Gastroesophageal sphincter (tissue), 4 donors: Measurements from ENCODE around the gene PLEKHA7. TPM values are rescaled to one million over a fixed set of nuclear protein-coding genes. Genes with fewer than 3 reads are reported as not detected.

ENCODE experiments used
- ATAC-seq: fragments of 150-250 bp; one replicate; pipeline ENCODE4 v1.9.1; 2016; ENCODE audit warnings: mild to moderate bottlenecking, moderate library complexity
- H3K27ac ChIP-seq, 4 donors: fragments of 200-600 bp; sonication (generic) in 3 of 4; 1 replicate in 3 of 4; 2 replicates in 1 of 4; pipeline ENCODE4 v1.5.1; 2016 to 2019
- H3K27me3 ChIP-seq: fragments of 200-600 bp; sonication (generic); one replicate; pipeline ENCODE4 v1.5.1; 2019
- H3K36me3 ChIP-seq, 2 donors: fragments of 200-600 bp; sonication (generic); one replicate each; pipeline ENCODE4 v1.5.1; 2019; ENCODE audit warnings: control low read depth in 1 of 2
- H3K4me1 ChIP-seq, 3 donors: fragments of 200-600 bp; sonication (generic); 1 replicate in 2 of 3; 2 replicates in 1 of 3; pipeline ENCODE4 v1.5.1; 2016 to 2019; ENCODE audit warnings: control low read depth in 2 of 3
- H3K4me3 ChIP-seq, 2 donors: fragments of 200-600 bp; sonication (generic); one replicate each; pipeline ENCODE4 v1.5.1; 2019; ENCODE audit warnings: mild to moderate bottlenecking in 1 of 2, moderate library complexity in 1 of 2
- H3K9me3 ChIP-seq, 3 donors: fragments of 200-600 bp; sonication (generic); one replicate each; pipeline ENCODE4 v1.5.1; 2017 to 2019; ENCODE audit warnings: control low read depth in 2 of 3
- CTCF ChIP-seq, 4 experiments: fragments of 200-600 bp in 2 of 4; fragments of 450-650 bp in 2 of 4; sonication (generic) in 1 of 4; IDR thresholded peaks; one replicate each; pipeline ENCODE4 v1.5.1; 2017 to 2019; ENCODE audit warnings: antibody characterized with exemption in 4 of 4, mild to moderate bottlenecking in 2 of 4, moderate library complexity in 2 of 4
- EP300 ChIP-seq: sonication (generic); formaldehyde crosslinking; IDR thresholded peaks from one replicate; pipeline ENCODE4 v1.6.1; 2017; ENCODE audit warnings: antibody characterized with exemption, mild to moderate bottlenecking
- POLR2A ChIP-seq, 2 donors: fragments of 450-650 bp; IDR thresholded peaks; one replicate each; pipeline ENCODE4 v1.6.1; 2017; ENCODE audit warnings: antibody characterized with exemption in 2 of 2, mild to moderate bottlenecking in 2 of 2, moderate library complexity in 1 of 2
- POLR2AphosphoS5 ChIP-seq: sonication (generic); formaldehyde crosslinking; IDR thresholded peaks from one replicate; pipeline ENCODE4 v1.6.1; 2017; ENCODE audit warnings: antibody characterized with exemption
- WGBS, 2 donors: methylation state at CpG; one replicate each; pipeline ENCODE4 v1.1.5; 2018; ENCODE audit warnings: low coverage in 1 of 2; 5-methylcytosine and 5-hydroxymethylcytosine counted together
- total RNA-seq, 4 donors: library from RNA; depleted of rRNA; stranded (reverse); fragments of >200 nt; gene quantifications; one replicate each; pipeline ENCODE4 v1.1.0, GENCODE V29; 2016

The PLEKHA7 gene
- total RNA-seq, 4 donors from 2014 or later: 8.6 to 13.2 (median 12.2) TPM

- TF ChIP-seq POLR2AphosphoS5 (no peak), POLR2A (IDR thresholded peaks at IDR 0.05) (no peak), EP300 (no peak), CTCF (IDR thresholded peaks at IDR 0.05) (no peak)
- no peaks in the 10 kb centered on the region for H3K27me3 ChIP-seq
These were observed 72.3 kb downstream of the PLEKHA7 start for GRCh38 chr11:16941935-16942334.

GRCh38 chr11:16938061-16938460 is 76.2 kb downstream of the PLEKHA7 start:
- no peak overlapping the region for H3K27ac ChIP-seq
- no peaks in the 10 kb centered on the region for H3K9me3 ChIP-seq
- H3K36me3 ChIP-seq: no peaks in the 10 kb centered on the region
- no peak for ATAC-seq
- H3K4me1 ChIP-seq: peaks cover 0 to 39% (median 0%) of the 10 kb centered on the region in 3 donors
- TF ChIP-seq CTCF (IDR thresholded peaks at IDR 0.05) (no peak), POLR2A (IDR thresholded peaks at IDR 0.05) (no peak)
- H3K4me3 ChIP-seq: no peak overlapping the region
- 44 to 88% methylated on average over 1 to 3 of the region's 3 CpGs for WGBS, 2 donors
- H3K27me3 ChIP-seq: no peaks in the 10 kb centered on the region

More at GRCh38 chr11:16941935-16942334, 72.3 kb downstream of the PLEKHA7 start:
- Histone ChIP-seq H3K4me3 (no peak overlapping the region), H3K9me3 (no peaks in the 10 kb centered on the region), H3K4me1 (peaks cover 0 to 8% (median 0%) of the 10 kb centered on the region in 3 donors), H3K36me3 (no peaks in the 10 kb centered on the region), H3K27ac (no peak overlapping the region)
- 78 to 80% methylated on average over 5 of the region's 5 CpGs for WGBS, 2 donors
- no peak for ATAC-seq

GRCh38 chr11:16936643-16937042 is 77.6 kb downstream of the PLEKHA7 start:
- ATAC-seq: no peak
- TF ChIP-seq EP300: no peak
- TF ChIP-seq CTCF (IDR thresholded peaks at IDR 0.05): no peak
- no peak for TF ChIP-seq POLR2A (IDR thresholded peaks at IDR 0.05)
- no peak for TF ChIP-seq POLR2AphosphoS5
- WGBS, 2 donors: 30 to 43% methylated on average over 1 of the region's 1 CpG

GRCh38 chr11:16935518-16936302 is 78.5 kb downstream of the PLEKHA7 start:
- TF ChIP-seq EP300 (no peak), POLR2A (IDR thresholded peaks at IDR 0.05) (no peak), CTCF (IDR thresholded peaks at IDR 0.05) (peak; percentile 33 to 64 (median 50))
- Histone ChIP-seq H3K9me3 (no peaks in the 10 kb centered on the region), H3K27ac (peak overlapping the region in 1 of 4 donors; percentile 57), H3K4me3 (no peak overlapping the region), H3K36me3 (no peaks in the 10 kb centered on the region), H3K4me1 (peaks cover 0 to 45% (median 0%) of the 10 kb centered on the region in 3 donors), H3K27me3 (no peaks in the 10 kb centered on the region)
- ATAC-seq: peak; percentile 51
- WGBS, 2 donors: 34 to 35% methylated on average over 4 to 6 of the region's 6 CpGs

More at GRCh38 chr11:16936643-16937042, 77.6 kb downstream of the PLEKHA7 start:
- Histone ChIP-seq H3K27me3 (no peaks in the 10 kb centered on the region), H3K4me3 (no peak overlapping the region), H3K9me3 (no peaks in the 10 kb centered on the region), H3K27ac (peak overlapping the region in 1 of 4 donors; percentile 57), H3K36me3 (no peaks in the 10 kb centered on the region), H3K4me1 (peaks cover 0 to 45% (median 0%) of the 10 kb centered on the region in 3 donors)
